NOMO-1 treated with DMSO at 0.1 percent for 48 hours (cell line): ENCODE data around the gene PACRG.

ENCODE experiments used
- DNase-seq: peaks from one replicate; lab custom pipeline; 2025; ENCODE audit not compliant: unreplicated experiment; lab: John Stamatoyannopoulos, UW

PACRG gene

GRCh38 chr6:163077134-163077533 lies 349.4 kb downstream of the PACRG start:
- no peak for DNase-seq

- DNase-seq, result no peak
Measured at GRCh38 chr6:163078712-163079111, 350.9 kb downstream of the PACRG start.

- DNase-seq, result no peak
Measured at GRCh38 chr6:163080228-163080627, 352.5 kb downstream of the PACRG start.

- no peak for DNase-seq
Measured at GRCh38 chr6:163083141-163083540, 355.4 kb downstream of the PACRG start.

GRCh38 chr6:163085426-163085825 lies 357.7 kb downstream of the PACRG start:
- no peak for DNase-seq

- DNase-seq, result no peak
Measured at GRCh38 chr6:163085861-163086623, 358.3 kb downstream of the PACRG start.

GRCh38 chr6:163086624-163086920 lies 358.8 kb downstream of the PACRG start:
- DNase-seq, result no peak

GRCh38 chr6:163087981-163088380 lies 360.2 kb downstream of the PACRG start:
- DNase-seq, result no peak

GRCh38 chr6:163092876-163093275 lies 365.1 kb downstream of the PACRG start:
- no peak for DNase-seq

GRCh38 chr6:163094881-163095280 lies 367.1 kb downstream of the PACRG start:
- no peak for DNase-seq

GRCh38 chr6:163095401-163095800 lies 367.6 kb downstream of the PACRG start:
- DNase-seq, result no peak

- no peak for DNase-seq
Measured at GRCh38 chr6:163098827-163099479, 371.2 kb downstream of the PACRG start.

- DNase-seq, result no peak
Measured at GRCh38 chr6:163099621-163100171, 371.9 kb downstream of the PACRG start.

- DNase-seq, result no peak
Measured at GRCh38 chr6:163100259-163100658, 372.5 kb downstream of the PACRG start.

GRCh38 chr6:163113358-163113962 lies 385.7 kb downstream of the PACRG start:
- DNase-seq, result no peak

GRCh38 chr6:163118941-163119340 lies 391.2 kb downstream of the PACRG start:
- DNase-seq, result no peak

- no peak for DNase-seq
Measured at GRCh38 chr6:163120223-163120622, 392.4 kb downstream of the PACRG start.

- no peak for DNase-seq
Measured at GRCh38 chr6:163121270-163121669, 393.5 kb downstream of the PACRG start.

GRCh38 chr6:163122365-163122764 lies 394.6 kb downstream of the PACRG start:
- DNase-seq, result peak; percentile 70

GRCh38 chr6:163123098-163123497 lies 395.3 kb downstream of the PACRG start:
- no peak for DNase-seq

- DNase-seq, result no peak
Measured at GRCh38 chr6:163126741-163127140, 399.0 kb downstream of the PACRG start.

- no peak for DNase-seq
Measured at GRCh38 chr6:163127587-163127986, 399.8 kb downstream of the PACRG start.
